Erythroblast (primary cell): ENCODE results near the gene RORC.

ENCODE experiments used
- GATA1 ChIP-seq: IDR thresholded peaks from 2 replicates; pipeline ENCODE4 v1.6.1; 2011; ENCODE audit warnings: low read depth, mild to moderate bottlenecking, control low read depth, low read length, moderate library complexity
- POLR2A ChIP-seq: IDR thresholded peaks from 2 replicates; pipeline ENCODE4 v1.6.1; 2011; ENCODE audit warnings: mild to moderate bottlenecking, low read length

DNA sequence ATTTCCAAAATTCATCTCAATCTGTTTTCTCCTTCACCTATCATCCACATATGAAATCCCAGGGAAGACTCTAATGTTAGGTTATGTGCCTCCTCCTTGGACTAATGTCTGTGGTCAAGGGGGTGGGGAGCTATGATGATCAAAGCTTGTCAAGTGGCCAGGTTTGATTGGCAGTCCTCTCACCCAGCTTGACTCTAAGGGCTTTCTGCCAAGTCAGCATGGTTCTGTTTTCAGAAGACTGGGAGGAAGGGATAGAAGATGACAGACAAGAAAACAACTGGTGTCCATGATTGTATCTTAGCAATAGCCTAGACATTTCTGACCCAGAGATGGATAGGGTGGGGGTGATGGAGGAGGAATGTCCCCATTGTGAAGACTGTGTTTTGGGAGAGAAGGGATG is 31.0 kb upstream of the RORC start:
- TF ChIP-seq POLR2A (no peak), GATA1 (no peak)
